Activated CD4-positive, CD25-positive, alpha-beta regulatory T cell treated with anti-CD3 and anti-CD28 coated beads, Interleukin-2, amount 50 U/mL, for 16 hours (primary cell): ENCODE measurements around the gene ZNF668.

Experiments used
- DNase-seq: peaks from one replicate; pipeline ENCODE4 v3.0.0-alpha.2; 2020; ENCODE audit warnings: low read depth, low spot score

ZNF668 gene

DNA sequence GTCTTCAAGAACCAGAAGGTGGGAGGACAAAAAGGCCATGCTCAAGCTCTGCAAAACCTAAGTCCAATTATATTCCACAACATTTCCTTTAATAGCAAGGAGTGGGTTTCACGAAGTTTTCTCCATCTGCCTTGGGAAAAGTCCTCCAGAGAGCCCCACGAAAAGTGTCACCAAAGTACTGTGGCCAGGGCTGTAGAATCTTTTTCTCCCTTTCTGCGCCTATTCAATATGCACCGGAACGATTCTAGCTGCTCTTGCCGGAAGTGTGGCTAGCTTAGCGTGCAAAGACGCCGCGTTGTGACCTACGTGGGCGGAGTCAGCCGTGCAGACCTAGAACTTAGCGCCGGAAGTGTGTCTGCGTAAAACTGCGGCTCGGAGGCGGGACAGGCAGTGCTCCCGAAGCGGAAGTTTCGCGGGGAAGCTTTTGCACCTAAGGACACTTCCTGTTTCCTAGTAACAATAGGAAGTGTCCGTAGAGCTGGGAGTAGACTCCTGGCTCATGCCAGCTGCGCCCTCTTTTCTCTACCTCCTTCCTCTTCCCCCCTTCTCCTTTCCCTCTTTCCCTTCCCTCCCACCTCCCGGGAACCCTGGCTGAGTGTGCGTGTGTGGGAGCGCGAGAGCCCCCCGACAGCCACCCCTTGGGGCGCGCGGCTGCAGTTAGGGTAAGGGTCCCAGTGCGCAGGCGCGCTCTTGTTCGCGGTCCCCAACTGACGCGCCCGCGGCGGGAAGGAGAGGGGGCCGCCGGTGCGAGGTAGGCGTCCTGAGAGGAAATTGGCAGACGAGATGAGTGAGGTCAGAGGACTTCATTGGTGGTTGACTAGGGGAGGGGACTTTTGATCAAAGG is at the start of gene ZNF668, which contains the start of gene ZNF646:
ZNF668 (minus strand) TSS at position 271 of the 844 bp plus-strand sequence. CDS start 9,781 bp downstream, outside the sequence.
ZNF646 (plus strand) TSS at position 453 of the 844 bp plus-strand sequence. CDS start 1,903 bp downstream, outside the sequence.
- peak; percentile 96 for DNase-seq

DNA sequence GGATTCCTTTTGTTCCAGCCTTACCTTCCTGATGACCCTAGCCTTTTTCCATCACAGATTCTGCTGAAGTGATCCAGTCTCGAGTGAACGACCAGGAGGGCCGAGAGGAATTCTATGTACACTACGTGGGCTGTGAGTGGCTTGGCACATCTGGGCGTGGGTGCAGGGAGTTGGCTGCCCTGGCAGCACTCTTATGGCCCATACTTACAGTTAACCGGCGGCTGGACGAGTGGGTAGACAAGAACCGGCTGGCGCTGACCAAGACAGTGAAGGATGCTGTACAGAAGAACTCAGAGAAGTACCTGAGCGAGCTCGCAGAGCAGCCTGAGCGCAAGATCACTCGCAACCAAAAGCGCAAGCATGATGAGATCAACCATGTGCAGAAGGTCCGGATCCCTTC is 46.1 kb upstream of the ZNF668 start:
- no peak for DNase-seq

DNA sequence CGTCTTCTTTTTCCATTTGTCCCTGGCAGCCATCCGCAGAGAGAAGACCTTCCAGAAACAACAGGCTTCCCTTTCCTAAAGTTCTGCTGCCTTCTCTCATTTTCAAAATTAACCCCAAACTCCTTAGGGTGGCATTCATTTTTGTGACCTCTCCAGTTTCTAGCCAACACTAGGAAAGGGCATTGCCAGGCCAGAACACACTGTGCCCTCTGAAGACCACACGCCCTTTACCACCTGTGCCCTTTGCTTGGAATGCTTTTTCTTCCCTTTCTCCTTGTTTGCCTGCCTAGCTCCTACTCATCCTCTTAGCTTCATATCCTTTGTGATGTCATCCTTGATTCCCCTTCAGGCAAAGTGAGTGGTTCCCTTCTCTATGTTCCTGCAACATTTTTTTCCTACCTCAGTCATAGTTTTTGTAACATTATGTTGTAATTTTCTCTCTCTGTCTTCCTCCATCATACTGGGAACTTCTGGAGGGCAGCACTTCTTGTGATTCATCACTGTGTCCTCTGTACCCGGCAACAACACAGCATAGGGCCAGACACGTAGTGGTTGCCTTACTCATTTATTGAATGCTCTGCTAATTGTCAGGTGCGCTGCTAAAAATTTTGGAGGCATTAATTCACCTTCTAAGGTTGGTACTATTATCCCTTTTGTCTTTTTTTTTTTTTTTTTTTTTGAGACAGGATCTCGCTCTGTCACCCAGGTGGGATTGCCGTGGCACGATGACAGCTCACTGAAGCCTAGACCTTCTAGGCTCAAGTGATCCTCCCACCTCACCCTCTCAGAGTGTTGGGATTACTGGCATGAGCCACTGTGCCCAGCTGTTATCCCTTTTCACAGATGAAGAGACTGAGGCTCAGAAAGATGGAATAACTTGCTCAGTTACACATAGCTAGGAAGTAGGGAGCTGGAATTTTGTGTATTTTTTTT is 44.4 kb upstream of the ZNF668 start:
- DNase-seq: no peak

DNA sequence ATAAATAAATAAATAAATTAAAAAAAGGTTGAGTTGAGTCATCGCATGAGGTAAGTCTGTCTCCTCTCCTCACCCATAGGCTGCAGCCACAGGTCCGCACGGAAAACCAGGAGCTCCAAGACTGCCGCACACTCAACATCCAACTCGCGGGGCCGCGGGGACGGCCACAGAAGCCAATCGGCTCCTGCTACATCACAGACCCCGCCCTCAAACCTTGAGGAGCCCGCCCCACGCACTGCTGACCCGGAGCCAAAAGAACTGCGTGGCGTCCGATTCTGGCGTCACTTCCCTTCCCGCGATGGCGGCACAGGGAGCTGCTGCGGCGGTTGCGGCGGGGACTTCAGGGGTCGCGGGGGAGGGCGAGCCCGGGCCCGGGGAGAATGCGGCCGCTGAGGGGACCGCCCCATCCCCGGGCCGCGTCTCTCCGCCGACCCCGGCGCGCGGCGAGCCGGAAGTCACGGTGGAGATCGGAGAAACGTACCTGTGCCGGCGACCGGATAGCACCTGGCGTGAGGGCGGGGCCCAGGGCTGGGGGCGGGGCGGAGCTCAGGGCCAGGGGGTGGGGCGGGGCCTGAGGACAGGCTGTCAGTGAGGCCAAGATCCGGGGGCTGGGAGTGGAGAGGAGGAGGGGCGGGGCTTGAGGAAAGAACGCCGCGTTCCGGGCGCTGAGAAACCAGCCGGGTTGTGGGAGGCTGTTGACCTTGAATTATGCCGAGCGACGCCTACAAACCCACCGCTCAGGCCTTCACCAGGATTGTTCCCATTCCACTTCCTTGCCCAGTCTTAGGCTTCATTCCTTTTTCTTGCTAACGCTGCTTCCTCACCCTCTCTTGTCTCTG is 43.6 kb upstream of the ZNF668 start, which contains the start of gene KAT8:
KAT8 (plus strand) TSS at position 281 of the 839 bp plus-strand sequence; CDS start at position 299, 18 bp downstream.
- peak; percentile 95 for DNase-seq

DNA sequence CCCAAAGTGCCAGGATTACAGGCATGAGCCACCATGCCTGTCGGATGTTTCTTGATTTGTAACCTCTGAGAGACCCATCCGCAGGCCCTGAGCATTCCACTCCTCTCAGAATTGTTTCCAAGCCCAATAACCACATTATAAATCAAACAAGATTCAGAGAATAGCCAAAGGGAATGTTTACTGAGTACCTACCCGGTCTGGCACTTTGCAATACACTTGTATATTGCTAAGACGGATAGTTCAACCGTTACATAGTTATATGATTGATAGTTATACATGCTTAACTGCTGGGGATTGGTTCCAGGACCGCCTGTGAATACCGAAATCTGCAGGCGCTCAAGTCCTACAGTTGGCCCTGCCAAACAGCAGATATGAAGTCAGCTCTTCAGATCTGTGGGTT is 40.4 kb upstream of the ZNF668 start:
- DNase-seq: no peak

DNA sequence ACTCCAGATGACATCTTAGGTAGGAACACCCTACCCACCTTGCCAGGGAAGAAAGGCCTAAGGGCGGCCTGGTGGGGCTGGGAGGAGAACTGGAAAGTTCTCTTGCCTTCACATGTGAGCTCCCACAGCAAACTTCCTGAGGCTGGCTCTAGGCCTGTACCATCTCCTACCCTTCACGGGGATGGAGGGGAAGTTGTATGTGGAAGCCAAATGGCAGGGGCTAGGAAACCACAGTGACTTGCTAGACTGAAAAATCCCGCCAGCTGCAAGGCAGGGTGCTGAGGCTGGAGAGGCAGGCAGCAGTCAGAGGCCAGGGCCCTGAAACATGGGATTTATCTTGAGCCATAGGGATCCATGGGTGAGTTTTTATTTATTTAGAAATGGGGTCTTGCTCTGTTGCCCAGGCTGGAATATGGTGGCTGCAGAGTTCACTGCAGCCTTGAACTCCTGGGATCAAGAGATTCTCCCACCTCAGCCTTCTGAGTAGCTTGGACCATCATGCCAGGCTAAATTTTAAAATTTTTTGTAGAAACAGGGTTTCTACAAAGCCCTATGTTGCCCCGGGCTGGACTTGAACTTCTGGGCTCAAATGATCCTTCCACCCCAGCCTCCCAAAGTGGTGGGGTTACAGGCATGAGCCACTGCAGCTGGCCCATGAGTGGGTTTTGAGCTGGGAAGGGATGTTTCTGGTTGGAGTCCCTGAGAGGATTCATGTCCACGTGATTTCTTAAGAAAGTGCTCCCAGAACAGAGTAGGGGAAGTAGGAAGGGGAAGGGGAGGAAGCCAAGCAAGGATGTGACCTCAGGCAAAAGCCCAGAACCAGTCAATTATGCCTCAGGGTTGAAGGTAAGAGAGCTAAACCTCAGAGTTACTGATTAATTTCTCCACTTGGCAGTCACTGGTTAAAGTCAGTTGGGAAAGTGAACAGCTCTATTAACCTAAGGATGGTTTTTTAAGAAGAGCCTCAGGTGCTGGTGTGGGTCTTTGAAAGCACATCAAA is 39.4 kb upstream of the ZNF668 start:
- DNase-seq: no peak

DNA sequence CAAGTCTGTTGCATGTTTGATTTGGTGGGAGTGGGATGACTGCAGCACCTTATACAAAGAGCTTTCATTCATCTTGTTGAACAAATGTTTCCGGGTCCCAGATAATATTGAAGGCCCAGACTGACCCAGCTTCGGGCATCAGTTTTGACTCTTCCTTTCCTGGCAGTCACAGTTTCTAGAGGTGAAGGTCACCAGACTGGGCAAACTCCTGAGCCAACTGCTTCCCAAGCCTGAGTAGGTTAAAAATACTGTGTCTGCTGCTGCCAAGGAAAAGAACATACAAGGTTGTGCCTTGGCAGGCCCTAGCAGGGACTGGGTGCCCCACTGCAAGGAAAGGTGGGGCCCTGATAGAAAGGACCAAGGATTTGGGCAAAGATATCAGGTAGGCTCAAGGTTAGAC is 38.7 kb upstream of the ZNF668 start:
- DNase-seq: no peak

DNA sequence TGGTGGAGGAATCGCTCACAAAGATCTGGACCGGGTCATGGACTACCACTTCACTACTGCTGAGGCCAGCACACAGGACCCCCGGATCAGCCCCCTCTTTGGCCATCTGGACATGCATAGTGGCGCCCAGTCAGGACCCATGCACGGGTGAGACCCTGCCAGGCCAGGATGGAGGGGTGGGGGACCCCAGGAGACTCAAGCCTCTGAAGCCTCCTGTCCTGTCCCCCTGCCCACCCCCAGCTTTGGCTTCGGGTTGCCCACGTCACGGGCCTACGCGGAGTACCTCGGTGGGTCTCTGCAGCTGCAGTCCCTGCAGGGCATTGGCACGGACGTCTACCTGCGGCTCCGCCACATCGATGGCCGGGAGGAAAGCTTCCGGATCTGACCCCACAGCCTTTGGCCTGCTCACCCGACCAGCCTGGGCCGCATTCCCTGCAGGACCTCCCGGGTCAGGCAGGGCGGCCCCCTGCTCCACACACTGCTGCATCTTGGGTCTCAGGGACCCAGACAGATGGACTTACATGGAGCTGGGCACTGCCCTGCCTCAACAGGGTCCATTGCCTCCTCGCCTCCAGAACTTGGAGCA is 37.9 kb upstream of the ZNF668 start:
- DNase-seq: no peak

DNA sequence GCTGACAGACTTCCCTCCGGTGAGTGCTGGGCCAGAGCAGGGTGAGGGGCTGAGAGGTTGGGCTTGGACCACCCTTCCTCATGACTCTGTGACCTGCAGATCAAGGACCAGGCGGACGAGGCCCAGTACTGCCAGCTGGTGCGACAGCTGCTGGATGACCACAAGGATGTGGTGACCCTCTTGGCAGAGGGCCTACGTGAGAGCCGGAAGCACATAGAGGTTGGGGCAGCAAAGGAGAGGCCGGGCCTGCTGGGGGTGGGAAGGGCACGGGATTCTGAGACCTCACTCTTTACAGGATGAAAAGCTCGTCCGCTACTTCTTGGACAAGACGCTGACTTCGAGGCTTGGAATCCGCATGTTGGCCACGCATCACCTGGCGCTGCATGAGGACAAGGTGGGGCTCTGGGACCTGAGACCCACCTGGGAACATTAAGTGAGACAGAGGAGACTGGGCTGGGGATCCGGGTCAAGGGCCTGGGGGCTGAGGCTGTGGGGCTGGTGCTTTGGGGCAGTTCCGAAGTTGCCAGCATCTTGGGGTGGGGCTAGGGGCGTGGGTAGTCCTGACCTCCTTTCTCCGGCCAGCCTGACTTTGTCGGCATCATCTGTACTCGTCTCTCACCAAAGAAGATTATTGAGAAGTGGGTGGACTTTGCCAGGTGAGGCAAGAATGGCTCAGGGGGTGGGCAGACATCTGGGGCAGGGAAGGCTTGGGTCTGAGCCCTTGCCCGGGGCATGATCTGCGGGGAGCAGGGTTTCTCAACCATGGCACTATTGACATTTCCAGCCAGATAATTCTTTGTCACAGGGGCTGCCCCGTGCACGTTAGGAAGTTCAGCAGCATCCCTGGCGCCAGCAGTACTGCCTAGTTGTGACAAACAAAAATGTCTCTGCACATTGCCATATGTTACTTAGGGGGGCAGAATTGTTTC is 36.3 kb upstream of the ZNF668 start:
- no peak for DNase-seq

DNA sequence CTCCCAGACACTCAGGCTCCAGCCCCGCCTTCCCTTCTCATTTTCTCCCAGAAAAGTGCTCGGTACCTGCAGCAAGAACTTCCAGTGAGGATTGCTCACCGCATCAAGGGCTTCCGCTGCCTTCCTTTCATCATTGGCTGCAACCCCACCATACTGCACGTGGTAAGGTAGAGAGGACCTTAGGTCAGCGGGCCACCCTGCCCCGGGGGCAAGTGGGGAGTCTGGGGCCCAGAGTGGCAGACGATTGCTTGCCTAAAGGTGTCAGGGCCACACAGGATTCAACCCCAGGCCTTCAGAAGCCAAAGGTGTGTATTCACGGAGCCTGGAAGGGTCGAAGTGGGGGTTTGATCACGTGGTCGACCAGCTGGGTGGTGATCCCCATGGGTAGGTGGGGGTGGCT is 35.6 kb upstream of the ZNF668 start:
- DNase-seq: no peak

DNA sequence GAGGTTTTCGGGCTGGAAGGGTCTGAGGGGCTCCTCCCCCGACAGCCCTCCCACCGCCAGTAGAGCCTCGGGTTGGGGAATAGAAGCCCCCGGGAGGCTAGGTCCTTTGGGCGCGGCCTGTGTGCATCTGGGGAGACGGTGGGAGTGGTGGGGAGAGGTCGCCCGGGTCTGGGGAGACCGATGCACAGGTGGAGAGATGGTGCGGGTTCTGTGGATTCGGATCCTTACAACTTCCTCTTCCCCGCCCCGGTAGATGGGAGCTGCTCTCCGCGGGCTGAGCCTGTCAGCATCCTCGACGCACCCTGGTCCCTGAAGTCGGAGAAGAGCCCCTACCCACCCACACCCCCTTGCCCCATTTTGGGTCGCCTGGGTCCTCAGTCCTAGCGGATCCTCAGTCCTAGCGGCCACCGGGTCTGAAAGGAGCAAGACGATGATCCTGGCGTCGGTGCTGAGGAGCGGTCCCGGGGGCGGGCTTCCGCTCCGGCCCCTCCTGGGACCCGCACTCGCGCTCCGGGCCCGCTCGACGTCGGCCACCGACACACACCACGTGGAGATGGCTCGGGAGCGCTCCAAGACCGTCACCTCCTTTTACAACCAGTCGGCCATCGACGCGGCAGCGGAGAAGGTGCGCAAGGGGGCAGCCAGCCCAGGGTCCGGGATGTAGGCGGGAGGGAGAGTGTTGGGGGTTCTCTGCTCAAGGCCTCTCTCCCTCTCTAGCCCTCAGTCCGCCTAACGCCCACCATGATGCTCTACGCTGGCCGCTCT is 34.9 kb upstream of the ZNF668 start:
- no peak for DNase-seq

DNA sequence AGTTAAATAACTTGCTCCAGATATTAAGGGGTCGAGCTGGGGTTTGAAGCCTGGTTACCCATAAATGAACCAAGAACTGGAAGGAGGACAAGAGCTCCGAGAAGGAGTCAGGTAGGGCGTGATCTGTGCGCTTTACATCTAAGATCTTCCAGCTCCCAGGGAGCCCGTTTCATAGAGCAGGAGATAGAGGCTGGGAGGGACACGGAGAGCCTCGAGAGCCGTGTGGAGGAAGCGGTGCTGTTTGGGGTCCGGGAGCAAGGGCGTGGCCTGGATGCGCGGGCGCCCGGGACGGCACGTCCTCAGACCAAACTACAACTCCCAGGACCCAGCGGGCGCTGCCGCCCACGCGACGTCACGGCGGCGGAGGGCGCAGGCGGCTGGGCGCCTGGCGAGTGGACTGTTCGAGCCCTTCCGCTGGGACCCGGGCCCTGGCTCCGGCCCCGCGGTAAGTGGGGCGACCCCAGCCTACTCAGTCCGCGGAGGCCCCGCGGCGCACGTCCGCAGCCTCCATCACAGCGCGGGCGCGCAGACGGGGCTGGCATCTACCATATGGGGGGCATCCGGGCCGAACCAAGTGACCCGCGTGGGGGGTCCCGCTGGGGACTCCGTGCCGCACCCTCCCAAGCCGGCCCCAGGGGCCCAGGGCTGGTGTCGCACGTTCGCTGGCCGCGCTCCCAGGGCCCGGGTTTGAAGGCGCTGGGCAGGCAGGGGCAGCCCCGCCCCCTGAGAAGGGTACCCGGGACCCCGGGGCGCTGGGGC is 34.2 kb upstream of the ZNF668 start, which contains the start of gene BCKDK:
BCKDK (plus strand) TSS at position 352 of the 759 bp plus-strand sequence. CDS start 838 bp downstream, outside the sequence.
- DNase-seq: peak; percentile 40

DNA sequence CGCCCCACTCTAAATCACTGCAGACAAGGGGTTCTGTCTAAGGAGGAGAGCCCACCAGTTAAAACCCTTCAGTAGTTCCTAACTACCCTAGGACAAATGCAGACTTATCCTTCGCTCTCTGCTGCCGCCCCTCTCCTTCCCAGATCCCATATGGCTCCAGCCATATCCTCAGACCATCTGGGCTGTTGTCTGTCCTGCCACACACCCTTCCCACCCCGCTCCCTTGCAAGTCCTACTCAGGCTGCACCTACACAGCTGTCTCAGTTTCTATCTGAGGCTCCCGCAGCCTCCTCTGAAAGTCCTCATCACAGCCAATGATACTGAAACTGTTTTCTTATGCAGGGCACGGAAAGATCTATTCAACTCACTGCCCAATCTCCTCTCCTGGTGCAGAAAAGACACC is 33.4 kb upstream of the ZNF668 start:
- no peak for DNase-seq

DNA sequence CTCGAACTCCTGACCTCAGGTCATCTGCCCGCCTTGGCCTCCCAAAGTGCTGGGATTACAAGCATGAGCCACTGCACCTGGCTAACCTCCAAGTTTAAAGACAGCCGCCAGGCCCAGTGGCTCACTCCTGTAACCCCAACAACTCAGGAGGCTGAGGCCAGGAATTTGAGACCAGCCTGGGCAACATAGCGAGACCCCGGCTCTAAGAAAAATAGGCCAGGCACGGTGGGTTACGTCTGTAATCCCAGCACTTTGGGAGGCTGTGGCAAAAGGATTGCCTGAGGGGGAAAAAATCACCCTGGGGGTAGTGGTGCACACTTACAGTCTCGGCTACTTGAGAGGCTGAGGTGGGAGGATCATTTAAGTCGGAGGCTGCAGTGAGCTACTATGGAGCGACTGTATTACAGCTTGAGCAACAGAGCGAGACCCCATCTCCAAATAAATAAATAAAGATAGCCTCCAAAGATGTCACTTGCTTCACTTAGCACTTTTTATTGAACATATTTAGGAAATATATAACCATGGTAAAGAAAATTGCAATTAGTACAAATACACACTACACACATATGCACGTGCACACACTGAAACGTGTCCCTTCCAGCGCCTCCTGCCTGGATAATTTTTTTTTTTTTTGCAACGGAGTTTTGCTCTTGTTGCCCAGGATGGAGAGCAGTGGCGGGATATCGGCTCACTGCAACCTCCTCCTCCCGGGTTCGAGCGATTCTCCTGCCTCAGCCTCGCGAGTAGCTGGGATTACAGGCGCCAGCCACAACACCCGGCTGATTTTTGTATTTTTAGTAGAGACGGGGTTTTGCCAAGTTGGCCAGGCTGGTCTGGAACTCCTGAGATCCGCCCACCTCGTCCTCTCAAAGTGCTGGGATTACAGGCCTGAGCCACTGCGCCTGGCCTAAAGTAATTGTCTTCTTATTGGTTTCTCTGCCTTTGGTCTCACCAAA is 32.7 kb upstream of the ZNF668 start:
- DNase-seq: no peak

DNA sequence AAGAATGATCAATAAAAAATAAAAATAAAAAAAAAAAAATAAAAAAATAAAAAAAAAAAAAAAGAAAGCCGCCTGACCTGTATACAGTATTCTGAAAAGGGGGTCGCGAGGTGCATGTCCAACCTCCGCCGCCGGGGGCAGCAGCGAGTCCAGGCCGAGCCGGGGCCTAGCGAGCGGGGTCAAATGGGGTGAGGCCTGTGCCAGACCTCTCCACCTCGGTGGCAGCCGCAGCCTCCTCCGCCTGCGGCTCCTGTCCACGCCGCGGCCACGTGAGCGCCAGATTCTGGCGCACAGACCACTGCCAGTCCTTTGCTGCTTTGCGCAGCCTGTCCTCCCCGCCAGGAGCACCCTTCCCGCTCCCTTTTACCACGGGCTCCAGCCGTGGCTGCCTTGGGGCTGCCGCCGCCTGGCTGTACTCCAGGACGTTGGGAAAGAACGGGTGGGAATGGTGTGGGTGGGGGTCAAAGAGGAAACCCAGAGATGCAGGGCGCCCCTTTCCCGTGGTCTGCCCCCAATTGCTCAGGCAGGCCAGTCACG is 31.7 kb upstream of the ZNF668 start:
- DNase-seq: peak; percentile 70
